ENCODE results near the gene CEP170. TPM values are rescaled to one million over a fixed set of nuclear protein-coding genes. Genes with fewer than 3 reads are reported as not detected.

Gene CEP170
- 44.7 TPM for total RNA-seq
- long read RNA-seq, partial matches to known transcripts: 5 of 9 reads
- long read RNA-seq, other reads (novel, unspliced or antisense): 4 of 9 reads

- DNase-seq (ENCODE audit: missing footprints) (peak; percentile 96), ATAC-seq (peak; percentile 83)
- intact Hi-C loops (cut with DNase I): loop anchor here (2.0 to 10.0 kb wide), 3 partner anchors 50 to 1197 kb away; partner anchors contain the start of gene ADSS2
These were observed at the start of gene CEP170 for GRCh38 chr1:243254927-243255790. TSS of gene CEP170 (minus strand) at chr1:243255281. CDS start at chr1:243225280, 30,001 bp downstream.

- DNase-seq (ENCODE audit: missing footprints): no peak
- intact Hi-C loops (cut with DNase I): no loop called here
- no peak for ATAC-seq
These were observed 46.0 kb upstream of the CEP170 start for GRCh38 chr1:243301059-243301458.

GRCh38 chr1:243299069-243299468 is 44.0 kb upstream of the CEP170 start:
- intact Hi-C loops (cut with DNase I): no loop called here
- ATAC-seq (no peak), DNase-seq (ENCODE audit: missing footprints) (no peak)

DNA sequence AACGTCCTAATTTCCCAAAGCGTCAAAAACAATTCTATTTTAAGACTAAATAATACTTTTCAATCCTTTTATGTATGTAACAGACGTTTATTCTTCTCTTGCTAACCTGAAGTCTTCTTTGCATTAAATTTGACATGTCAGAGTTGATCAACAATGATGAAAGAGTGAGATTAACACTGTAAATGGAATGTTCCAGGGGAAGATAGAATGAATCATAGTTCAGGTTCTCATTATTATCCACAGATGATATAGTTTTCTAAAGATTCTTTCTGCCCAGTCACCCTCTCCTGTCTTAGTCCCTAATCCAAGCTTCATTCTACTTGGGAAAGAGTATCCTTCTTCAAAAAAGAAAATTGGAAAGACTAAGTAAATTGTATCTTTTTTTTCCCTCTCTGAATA is 39.6 kb upstream of the CEP170 start:
- no peak for DNase-seq (ENCODE audit: missing footprints)
- intact Hi-C loops (cut with DNase I): no loop called here
- no peak for ATAC-seq

GRCh38 chr1:243293941-243294722 is 39.1 kb upstream of the CEP170 start:
- ATAC-seq (no peak), DNase-seq (ENCODE audit: missing footprints) (no peak)
- intact Hi-C loops (cut with DNase I): no loop called here

DNA sequence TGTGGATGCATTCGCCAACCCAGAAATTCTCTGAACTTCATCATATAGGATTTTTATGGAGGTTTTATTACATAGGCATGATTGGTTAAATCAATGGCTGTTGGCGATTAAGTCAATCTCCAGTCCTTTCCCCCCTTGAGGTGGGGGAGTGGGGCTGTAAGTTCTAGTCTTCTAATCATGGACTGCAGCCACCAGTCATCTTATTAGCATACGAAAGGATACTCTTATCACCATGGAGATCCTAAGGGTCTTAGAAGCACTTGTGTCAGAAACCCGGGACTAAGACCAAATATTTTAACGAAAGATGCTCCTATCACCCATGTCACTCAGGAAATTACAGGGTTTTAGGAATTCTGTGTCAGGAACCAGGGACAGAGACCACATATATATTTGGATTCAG is 37.0 kb upstream of the CEP170 start:
- DNase-seq (ENCODE audit: missing footprints) (no peak), ATAC-seq (no peak)
- intact Hi-C loops (cut with DNase I): no loop called here

- intact Hi-C loops (cut with DNase I): no loop called here
- no peak for DNase-seq (ENCODE audit: missing footprints)
- ATAC-seq: no peak
These were observed 36.2 kb upstream of the CEP170 start for GRCh38 chr1:243291292-243291691.

DNA sequence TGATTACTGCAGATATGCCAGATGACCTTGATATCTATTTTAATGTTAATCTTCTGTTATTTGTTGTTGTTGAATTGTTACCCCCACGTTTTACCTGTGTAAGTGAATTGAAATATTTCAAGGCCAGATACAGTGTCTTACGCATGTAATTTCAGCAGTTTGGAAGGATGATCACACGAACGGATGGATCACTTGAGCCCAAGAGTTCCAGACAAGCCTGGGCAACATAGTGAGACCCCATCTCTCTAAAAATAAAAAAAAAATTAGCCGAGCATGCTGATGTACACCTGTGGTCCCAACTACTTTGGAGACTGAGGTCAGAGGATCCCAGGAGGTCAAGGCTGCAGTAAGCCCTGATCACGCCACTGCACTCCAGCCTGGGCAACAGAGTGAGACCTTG is 33.0 kb upstream of the CEP170 start:
- no peak for DNase-seq (ENCODE audit: missing footprints)
- intact Hi-C loops (cut with DNase I): no loop called here
- no peak for ATAC-seq

- DNase-seq (ENCODE audit: missing footprints) (no peak), ATAC-seq (peak; percentile 52)
- intact Hi-C loops (cut with DNase I): no loop called here
These were observed 32.6 kb upstream of the CEP170 start for GRCh38 chr1:243287652-243288051.

GRCh38 chr1:243287123-243287460 is 32.0 kb upstream of the CEP170 start:
- intact Hi-C loops (cut with DNase I): no loop called here
- DNase-seq (ENCODE audit: missing footprints) (no peak), ATAC-seq (no peak)

DNA sequence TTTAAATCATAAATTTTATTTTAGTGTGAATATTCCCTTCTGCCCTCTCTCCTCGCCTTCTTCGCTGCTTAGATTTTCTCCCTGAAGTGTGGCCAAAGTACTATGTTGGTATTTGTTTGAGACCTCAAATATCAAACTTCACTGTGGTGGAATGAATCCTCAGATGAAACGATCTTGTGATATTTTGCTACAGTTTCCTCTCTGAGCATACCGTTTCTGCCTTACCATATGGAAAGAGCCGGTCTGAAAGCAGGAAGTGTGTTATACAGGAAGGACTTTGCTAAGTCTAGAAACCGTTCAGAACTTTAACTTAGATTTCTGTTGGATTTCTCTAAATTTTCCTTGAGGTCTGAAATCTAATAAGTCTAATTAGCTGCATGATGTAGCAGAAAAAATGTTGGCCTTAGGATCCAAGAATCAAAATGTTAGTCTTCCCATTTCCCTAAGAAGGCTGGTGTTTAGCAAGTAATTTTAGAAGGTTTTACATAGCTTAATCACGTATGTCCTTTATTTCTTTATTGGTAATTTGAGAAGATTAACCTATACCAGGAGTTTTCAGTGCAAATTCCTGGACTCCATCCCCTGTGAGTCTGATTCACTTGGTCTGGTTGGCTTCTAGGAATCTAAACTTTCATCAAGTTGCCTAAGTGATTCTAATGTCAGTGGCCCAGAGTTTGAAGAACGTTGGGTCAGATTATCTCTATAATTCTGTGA is 31.5 kb upstream of the CEP170 start:
- no peak for ATAC-seq
- no peak for DNase-seq (ENCODE audit: missing footprints)
- intact Hi-C loops (cut with DNase I): no loop called here

GRCh38 chr1:243281672-243282071 is 26.6 kb upstream of the CEP170 start:
- intact Hi-C loops (cut with DNase I): no loop called here
- DNase-seq (ENCODE audit: missing footprints) (no peak), ATAC-seq (no peak)

- intact Hi-C loops (cut with DNase I): no loop called here
- ATAC-seq: no peak
- no peak for DNase-seq (ENCODE audit: missing footprints)
These were observed 25.6 kb upstream of the CEP170 start for GRCh38 chr1:243280571-243281129.

- intact Hi-C loops (cut with DNase I): no loop called here
- DNase-seq (ENCODE audit: missing footprints): no peak
- no peak for ATAC-seq
These were observed 20.2 kb upstream of the CEP170 start for GRCh38 chr1:243275316-243275715.

GRCh38 chr1:243273945-243274344 is 18.9 kb upstream of the CEP170 start:
- no peak for ATAC-seq
- no peak for DNase-seq (ENCODE audit: missing footprints)
- intact Hi-C loops (cut with DNase I): no loop called here

DNA sequence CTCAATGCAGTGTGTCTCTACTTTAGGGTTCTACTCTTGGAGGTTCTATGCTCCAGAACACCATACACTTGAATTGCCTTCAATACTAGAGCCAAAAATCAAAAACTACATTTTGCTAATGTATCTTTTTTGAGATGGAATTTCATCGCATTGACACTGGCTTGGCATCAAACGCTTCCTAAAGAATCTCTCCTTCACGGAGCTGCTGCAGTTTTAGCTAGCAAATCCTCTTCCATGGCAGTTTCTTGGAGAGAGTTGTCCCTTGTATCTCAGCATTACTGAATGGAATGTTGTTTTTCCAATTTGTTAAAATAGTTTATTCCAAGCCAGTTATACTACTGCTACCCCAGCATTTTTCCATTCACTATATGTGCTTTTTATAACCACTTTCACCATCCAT is 18.4 kb upstream of the CEP170 start:
- DNase-seq (ENCODE audit: missing footprints) (no peak), ATAC-seq (no peak)
- intact Hi-C loops (cut with DNase I): no loop called here

DNA sequence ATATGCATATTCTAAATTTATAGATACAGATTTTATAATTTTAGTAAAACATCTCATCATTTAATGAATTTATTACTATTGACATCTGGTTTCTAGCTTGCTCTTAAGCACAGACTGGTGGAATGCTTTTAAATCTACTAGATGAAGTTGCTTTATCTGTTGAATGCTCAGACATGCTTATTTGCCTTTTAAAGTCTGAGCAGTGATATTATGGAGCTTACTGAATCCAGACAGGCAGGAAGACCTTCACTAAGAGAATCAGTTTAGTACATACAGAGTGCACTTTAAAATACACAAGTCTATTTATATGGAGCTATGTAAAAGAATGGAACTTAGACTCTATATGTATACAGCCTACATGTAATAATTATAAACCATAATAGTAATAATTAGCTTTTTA is 17.3 kb upstream of the CEP170 start:
- DNase-seq (ENCODE audit: missing footprints) (no peak), ATAC-seq (no peak)
- intact Hi-C loops (cut with DNase I): no loop called here

DNA sequence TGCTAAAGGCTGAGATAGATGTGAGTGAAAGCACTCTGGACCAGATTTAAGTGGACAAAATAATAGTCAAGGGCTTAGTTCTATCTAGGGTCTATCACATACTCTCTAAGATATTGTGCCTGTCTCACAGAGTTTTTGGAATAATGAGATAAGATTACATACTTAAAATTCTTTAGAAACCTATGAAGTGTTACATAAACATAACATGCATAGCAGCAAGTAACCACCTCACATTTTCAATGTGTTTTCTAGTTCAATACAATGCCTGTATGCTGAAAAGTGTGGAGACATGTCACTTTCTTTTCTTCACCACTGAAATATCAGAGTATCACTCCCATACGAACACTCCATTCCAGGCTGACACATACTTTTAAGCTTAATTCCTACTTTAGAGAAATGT is 16.9 kb upstream of the CEP170 start:
- ATAC-seq: no peak
- intact Hi-C loops (cut with DNase I): no loop called here

More for the DNA sequence above, 16.9 kb upstream of the CEP170 start:
- DNase-seq (ENCODE audit: missing footprints): no peak

Data from Right ventricle myocardium inferior (tissue), 1 donor.